ENCODE measurements around the gene ARHGAP22. TPM values are rescaled to one million over a fixed set of nuclear protein-coding genes. Genes with fewer than 3 reads are reported as not detected.

Gene ARHGAP22
- 12.4 and 13.8 TPM in 2 replicates for polyA plus RNA-seq (2012; rRNA removed)
- polyA plus RNA-seq (2012; cell fraction: cytosol; rRNA removed) = 9.9 and 11.6 TPM in 2 replicates
- polyA plus RNA-seq (2012; cell fraction: nucleus; rRNA removed) = 35.6 and 42.2 TPM in 2 replicates

- H3K27me3 ChIP-seq (ENCODE audit: insufficient read depth) = no peaks in the 10 kb centered on the region
- peaks cover 0 to 3% of the 10 kb centered on the region in 2 experiments for H3K36me3 ChIP-seq (replicated peaks in 1 of 2; ENCODE audit: control insufficient read depth in 1 of 2, insufficient read depth in 2 of 2, low read length in 1 of 2)
- H3K9ac ChIP-seq = peak within 1 kb of the TSS; percentile 52
- TF ChIP-seq USF2 (IDR thresholded peaks at IDR 0.05; ENCODE audit: borderline replicate concordance, low read depth, low read length) (no peak), PBX3 (IDR thresholded peaks at IDR 0.05) (peak; percentile 38; the same call in 1 of the 2 replicates), REST (IDR thresholded peaks at IDR 0.05; ENCODE audit: low read depth, low read length) (no peak)
- CTCF ChIA-PET = interaction anchor here (1.5 to 10.6 kb wide), 5 partner anchors 10 to 53 kb away, joined by 3 to 148 read pairs (median 10); no protein-coding TSS in a partner anchor
- peak within 1 kb of the TSS; percentile 57 for H2AFZ ChIP-seq (ENCODE audit: low read depth)
- peak; percentile 91 for DNase-seq
- H3K27ac ChIP-seq (ENCODE audit: low read depth in 2 of 2, low read length in 1 of 2) = peak within 1 kb of the TSS in 1 of 2 experiments; percentile 80; a peak in 3 of 4 replicates
- no peaks in the 10 kb centered on the region for H3K9me2 ChIP-seq
- POLR2A ChIA-PET = interaction anchor here (0.5 to 1.9 kb wide), 3 partner anchors 10 to 206 kb away, joined by 3 to 7 read pairs (median 4); no protein-coding TSS in a partner anchor
- H3K79me2 ChIP-seq (ENCODE audit: insufficient read depth) = peaks cover 58% of the 10 kb centered on the region
- peak within 1 kb of the TSS; percentile 92 for H3K4me2 ChIP-seq
- H3K9me3 ChIP-seq = no peaks in the 10 kb centered on the region
- H3K4me1 ChIP-seq (ENCODE audit: control insufficient read depth in 1 of 2, insufficient read depth in 2 of 2, low read depth in 1 of 2, low read length in 1 of 2) = peaks cover 28 to 36% of the 10 kb centered on the region in 2 experiments
- H3F3A ChIP-seq (replicated peaks; ENCODE audit: insufficient read depth) = peaks cover 27% of the 10 kb centered on the region
- peak within 1 kb of the TSS; percentile 53 to 76 for H3K4me3 ChIP-seq (ENCODE audit: low read depth in 2 of 2, low read length in 1 of 2)
- 0% methylated on average over 9 of the region's 30 CpGs for WGBS (ENCODE audit: low lambda C conversion rate)
- H4K20me1 ChIP-seq (ENCODE audit: insufficient read depth) = no peaks in the 10 kb centered on the region
Observed at GRCh38 chr10:48604991-48605508, at the start of gene ARHGAP22. ARHGAP22 (minus strand) TSS chr10:48605073; CDS start chr10:48604796, 277 bp downstream.

GRCh38 chr10:48653944-48654698 is 49.2 kb upstream of the ARHGAP22 start:
- H2AFZ ChIP-seq (ENCODE audit: low read depth) = no peak overlapping the region
- H3K4me2 ChIP-seq = peak overlapping the region; percentile 99
- 94% methylated on average over 4 of the region's 4 CpGs for WGBS (ENCODE audit: low lambda C conversion rate)
- H3K79me2 ChIP-seq (ENCODE audit: insufficient read depth) = peaks cover 44% of the 10 kb centered on the region; the same call in 1 of the 2 replicates
- H3F3A ChIP-seq (replicated peaks; ENCODE audit: insufficient read depth) = no peaks in the 10 kb centered on the region
- ChIA-PET CTCF (interaction anchor here (1.1 to 14.1 kb wide), 5 partner anchors 57 to 869 kb away, joined by 3 to 662 read pairs (median 94); no protein-coding TSS in a partner anchor), POLR2A (no interaction called here)
- H3K36me3 ChIP-seq (replicated peaks in 1 of 2; ENCODE audit: control insufficient read depth in 1 of 2, insufficient read depth in 2 of 2, low read length in 1 of 2) = peaks cover 0 to 7% of the 10 kb centered on the region in 2 experiments
- H3K4me1 ChIP-seq (ENCODE audit: control insufficient read depth in 1 of 2, insufficient read depth in 2 of 2, low read depth in 1 of 2, low read length in 1 of 2) = peaks cover 5 to 20% of the 10 kb centered on the region in 2 experiments; a peak in 2 of 4 replicates
- no peaks in the 10 kb centered on the region for H4K20me1 ChIP-seq (ENCODE audit: insufficient read depth)
- no peak for TF ChIP-seq TCF12 (IDR thresholded peaks at IDR 0.05)
- TF ChIP-seq MAX (IDR thresholded peaks at IDR 0.05; ENCODE audit: low read depth) = no peak
- TF ChIP-seq MEF2A (IDR thresholded peaks at IDR 0.05; ENCODE audit: borderline replicate concordance, low read depth) = no peak
- TF ChIP-seq RFX5 (IDR thresholded peaks at IDR 0.05; ENCODE audit: low read length) = no peak
- no peak overlapping the region for H3K9ac ChIP-seq
- no peaks in the 10 kb centered on the region for H3K9me3 ChIP-seq
- peak overlapping the region in 1 of 2 experiments; percentile 74; a peak in 1 of 4 replicates for H3K27ac ChIP-seq (ENCODE audit: low read depth in 2 of 2, low read length in 1 of 2)
- no peaks in the 10 kb centered on the region for H3K9me2 ChIP-seq
- no peaks in the 10 kb centered on the region for H3K27me3 ChIP-seq (ENCODE audit: insufficient read depth)
- DNase-seq = no peak
- H3K4me3 ChIP-seq (ENCODE audit: low read depth in 2 of 2, low read length in 1 of 2) = peak overlapping the region in 1 of 2 experiments; percentile 35; a peak in 3 of 4 replicates
